ENCODE measurements around the gene SNRPE. TPM values are rescaled to one million over a fixed set of nuclear protein-coding genes. Genes with fewer than 3 reads are reported as not detected.

The SNRPE gene
- polyA plus RNA-seq, 1 donor (not counting 4 experiments of a cell fraction or from before 2014, with no cell fraction given), result 235 TPM

- no peak overlapping the region for H3K4me3 ChIP-seq (ENCODE audit: control insufficient read depth in 2 of 3, extremely low read depth in 1 of 3, insufficient read depth in 2 of 3, low read depth in 1 of 3, low read length in 3 of 3)
- no peak for FAIRE-seq
- dilution Hi-C loops (cut with MboI; ENCODE audit: extremely low pct_ligation_motif_present, low sequenced_read_pairs), result no loop called here
- no peaks in the 10 kb centered on the region for H3K27me3 ChIP-seq (ENCODE audit: control insufficient read depth, extremely low read depth, insufficient read depth, low read length)
- no peak overlapping the region for H2AFZ ChIP-seq (ENCODE audit: control insufficient read depth, low read length)
- H3K4me1 ChIP-seq (ENCODE audit: control insufficient read depth, extremely low read depth, insufficient read depth, low read length), result no peaks in the 10 kb centered on the region
- H4K20me1 ChIP-seq (ENCODE audit: control insufficient read depth, extremely low read depth, insufficient read depth, low read length), result peaks cover 8% of the 10 kb centered on the region
- H3K9me1 ChIP-seq (ENCODE audit: control insufficient read depth, extremely low read depth, insufficient read depth, low read length), result no peaks in the 10 kb centered on the region
- DNase-seq (ENCODE audit: low read depth, low spot score), result no peak
- no peak for TF ChIP-seq EZH2 (IDR thresholded peaks at IDR 0.05; ENCODE audit: low read length)
- TF ChIP-seq CTCF (optimal IDR thresholded peaks at IDR 0.05 in 1 of 3, IDR thresholded peaks at IDR 0.05 in 1 of 3, conservative IDR thresholded peaks at IDR 0.05 in 1 of 3; ENCODE audit: extremely low read depth in 1 of 3, insufficient read depth in 2 of 3, low read length in 3 of 3), result no peak
- H3K9ac ChIP-seq (ENCODE audit: control insufficient read depth, extremely low read depth, insufficient read depth, low read length), result no peak overlapping the region
- no peak overlapping the region for H3K27ac ChIP-seq (ENCODE audit: control insufficient read depth, insufficient read depth, low read length)
- peaks cover 29 to 35% of the 10 kb centered on the region in 2 experiments for H3K36me3 ChIP-seq (ENCODE audit: control insufficient read depth in 2 of 2, extremely low read depth in 1 of 2, insufficient read depth in 2 of 2, low read length in 2 of 2)
- H3K79me2 ChIP-seq (ENCODE audit: control insufficient read depth, insufficient read depth, low read length), result peaks cover 45% of the 10 kb centered on the region
- H3K9me3 ChIP-seq (ENCODE audit: control insufficient read depth, low read depth, low read length), result no peaks in the 10 kb centered on the region
- no peak overlapping the region for H3K4me2 ChIP-seq (ENCODE audit: control insufficient read depth, extremely low read depth, insufficient read depth, low read depth, low read length)
Observed at GRCh38 chr1:203826175-203826574, 35.2 kb upstream of the SNRPE start.

GRCh38 chr1:203828002-203828401 is 33.4 kb upstream of the SNRPE start:
- Histone ChIP-seq H3K4me2 (ENCODE audit: control insufficient read depth, extremely low read depth, insufficient read depth, low read depth, low read length) (no peak overlapping the region), H3K9me1 (ENCODE audit: control insufficient read depth, extremely low read depth, insufficient read depth, low read length) (no peaks in the 10 kb centered on the region), H3K9ac (ENCODE audit: control insufficient read depth, extremely low read depth, insufficient read depth, low read length) (no peak overlapping the region), H3K27ac (ENCODE audit: control insufficient read depth, insufficient read depth, low read length) (no peak overlapping the region), H3K27me3 (ENCODE audit: control insufficient read depth, extremely low read depth, insufficient read depth, low read length) (no peaks in the 10 kb centered on the region), H3K36me3 (ENCODE audit: control insufficient read depth in 2 of 2, extremely low read depth in 1 of 2, insufficient read depth in 2 of 2, low read length in 2 of 2) (peaks cover 22 to 27% of the 10 kb centered on the region in 2 experiments), H3K79me2 (ENCODE audit: control insufficient read depth, insufficient read depth, low read length) (peaks cover 31% of the 10 kb centered on the region), H3K4me1 (ENCODE audit: control insufficient read depth, extremely low read depth, insufficient read depth, low read length) (no peaks in the 10 kb centered on the region), H3K4me3 (ENCODE audit: control insufficient read depth in 2 of 3, extremely low read depth in 1 of 3, insufficient read depth in 2 of 3, low read depth in 1 of 3, low read length in 3 of 3) (no peak overlapping the region), H2AFZ (ENCODE audit: control insufficient read depth, low read length) (no peak overlapping the region), H4K20me1 (ENCODE audit: control insufficient read depth, extremely low read depth, insufficient read depth, low read length) (peaks cover 3% of the 10 kb centered on the region), H3K9me3 (ENCODE audit: control insufficient read depth, low read depth, low read length) (no peaks in the 10 kb centered on the region)
- TF ChIP-seq EZH2 (IDR thresholded peaks at IDR 0.05; ENCODE audit: low read length), result no peak
- no peak for TF ChIP-seq CTCF (optimal IDR thresholded peaks at IDR 0.05 in 1 of 3, IDR thresholded peaks at IDR 0.05 in 1 of 3, conservative IDR thresholded peaks at IDR 0.05 in 1 of 3; ENCODE audit: extremely low read depth in 1 of 3, insufficient read depth in 2 of 3, low read length in 3 of 3)
- DNase-seq (ENCODE audit: low read depth, low spot score), result no peak
- FAIRE-seq, result no peak
- dilution Hi-C loops (cut with MboI; ENCODE audit: extremely low pct_ligation_motif_present, low sequenced_read_pairs), result no loop called here

All from keratinocyte (primary cell).